Measurements from ENCODE around the gene LRCH4.
"Not testable (repeated sequence)": the region's sequence is repeated elsewhere in the genome, so short reads cannot be mapped to it uniquely, and the experiment has no call there.

LRCH4 gene

GRCh38 chr7:100532165-100533022, 53.5 kb downstream of the LRCH4 start:
- no peak for DNase-seq
- no peaks in the 10 kb centered on the region for H3K9me3 Mint-ChIP-seq
- H3K27ac Mint-ChIP-seq: no peak overlapping the region
- no peak for TF ChIP-seq CTCF (IDR thresholded peaks at IDR 0.05)
- H3K27me3 Mint-ChIP-seq (ENCODE audit: low read depth, poor library complexity): peaks cover 8% of the 10 kb centered on the region
- no peaks in the 10 kb centered on the region for H3K4me1 Mint-ChIP-seq
- no peaks in the 10 kb centered on the region for H3K36me3 Mint-ChIP-seq (ENCODE audit: low read depth)
- H3K4me3 Mint-ChIP-seq: no peak overlapping the region

- H3K4me1 Mint-ChIP-seq; H3K36me3 Mint-ChIP-seq (ENCODE audit: low read depth); DNase-seq; H3K27ac Mint-ChIP-seq; H3K4me3 Mint-ChIP-seq: not testable (repeated sequence)
- H3K27me3 Mint-ChIP-seq (ENCODE audit: low read depth, poor library complexity): peaks cover 19% of the 10 kb centered on the region
- peaks cover 19% of the 10 kb centered on the region for H3K9me3 Mint-ChIP-seq
Observed at GRCh38 chr7:100528108-100528866, 57.6 kb downstream of the LRCH4 start.

Data from nephron progenitor cell (in vitro differentiated cells).